GM12872 (cell line): ENCODE data around the gene DCXR.

ENCODE experiments used
- TF ChIP-seq, protein P1 (sequence below): IDR thresholded peaks from 3 replicates; pipeline ENCODE4 v1.5.1; 2011; ENCODE audit warnings: low read depth, mild to moderate bottlenecking, low read length, moderate library complexity; ENCODE audit not compliant: insufficient read depth

DCXR gene

DNA sequence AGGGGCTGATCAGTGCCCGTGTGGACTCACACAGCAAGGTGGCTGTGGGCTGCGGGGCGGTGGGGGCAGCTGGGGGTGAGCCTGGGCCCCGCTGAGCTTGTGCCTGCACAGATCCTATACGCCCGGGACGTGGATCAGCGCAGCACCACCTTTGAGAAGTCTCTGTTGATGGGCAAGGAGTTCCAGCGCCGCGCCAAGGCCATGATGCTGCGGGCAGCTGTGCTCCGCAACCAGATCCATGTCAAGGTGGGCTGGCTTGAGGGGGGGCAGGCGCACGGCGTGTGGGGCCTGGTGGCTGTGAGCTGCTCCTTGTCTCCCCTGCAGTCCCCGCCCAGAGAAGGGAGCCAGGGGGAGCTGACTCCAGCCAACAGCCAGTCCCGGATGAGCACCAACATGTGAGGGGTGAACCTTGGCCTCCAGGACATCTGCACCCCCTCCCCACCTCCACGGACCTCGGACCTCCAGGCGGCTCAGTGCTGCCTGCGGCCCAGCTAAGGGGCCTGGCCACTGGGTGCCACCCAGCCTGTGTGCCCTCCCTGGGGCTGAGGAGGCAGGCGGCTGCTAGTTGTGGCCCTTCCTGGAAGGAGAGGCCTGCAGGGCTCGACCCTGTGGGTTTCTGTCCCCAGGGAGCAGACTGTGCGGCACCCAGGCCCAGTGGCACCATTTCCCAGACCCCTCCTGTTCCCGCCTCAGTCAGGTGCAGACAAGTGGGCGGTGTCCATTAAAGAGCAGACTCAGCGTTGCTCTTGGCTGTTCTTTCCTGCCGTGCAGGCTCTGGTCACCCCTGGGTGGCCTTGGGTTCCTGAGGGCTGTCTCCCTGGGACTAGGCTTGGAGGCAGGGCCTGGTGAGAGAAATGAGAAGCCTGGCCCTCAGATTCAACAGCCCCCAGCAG lies 19.5 kb upstream of the DCXR start:
- TF ChIP-seq, protein P1, sequence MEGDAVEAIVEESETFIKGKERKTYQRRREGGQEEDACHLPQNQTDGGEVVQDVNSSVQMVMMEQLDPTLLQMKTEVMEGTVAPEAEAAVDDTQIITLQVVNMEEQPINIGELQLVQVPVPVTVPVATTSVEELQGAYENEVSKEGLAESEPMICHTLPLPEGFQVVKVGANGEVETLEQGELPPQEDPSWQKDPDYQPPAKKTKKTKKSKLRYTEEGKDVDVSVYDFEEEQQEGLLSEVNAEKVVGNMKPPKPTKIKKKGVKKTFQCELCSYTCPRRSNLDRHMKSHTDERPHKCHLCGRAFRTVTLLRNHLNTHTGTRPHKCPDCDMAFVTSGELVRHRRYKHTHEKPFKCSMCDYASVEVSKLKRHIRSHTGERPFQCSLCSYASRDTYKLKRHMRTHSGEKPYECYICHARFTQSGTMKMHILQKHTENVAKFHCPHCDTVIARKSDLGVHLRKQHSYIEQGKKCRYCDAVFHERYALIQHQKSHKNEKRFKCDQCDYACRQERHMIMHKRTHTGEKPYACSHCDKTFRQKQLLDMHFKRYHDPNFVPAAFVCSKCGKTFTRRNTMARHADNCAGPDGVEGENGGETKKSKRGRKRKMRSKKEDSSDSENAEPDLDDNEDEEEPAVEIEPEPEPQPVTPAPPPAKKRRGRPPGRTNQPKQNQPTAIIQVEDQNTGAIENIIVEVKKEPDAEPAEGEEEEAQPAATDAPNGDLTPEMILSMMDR: no peak

DNA sequence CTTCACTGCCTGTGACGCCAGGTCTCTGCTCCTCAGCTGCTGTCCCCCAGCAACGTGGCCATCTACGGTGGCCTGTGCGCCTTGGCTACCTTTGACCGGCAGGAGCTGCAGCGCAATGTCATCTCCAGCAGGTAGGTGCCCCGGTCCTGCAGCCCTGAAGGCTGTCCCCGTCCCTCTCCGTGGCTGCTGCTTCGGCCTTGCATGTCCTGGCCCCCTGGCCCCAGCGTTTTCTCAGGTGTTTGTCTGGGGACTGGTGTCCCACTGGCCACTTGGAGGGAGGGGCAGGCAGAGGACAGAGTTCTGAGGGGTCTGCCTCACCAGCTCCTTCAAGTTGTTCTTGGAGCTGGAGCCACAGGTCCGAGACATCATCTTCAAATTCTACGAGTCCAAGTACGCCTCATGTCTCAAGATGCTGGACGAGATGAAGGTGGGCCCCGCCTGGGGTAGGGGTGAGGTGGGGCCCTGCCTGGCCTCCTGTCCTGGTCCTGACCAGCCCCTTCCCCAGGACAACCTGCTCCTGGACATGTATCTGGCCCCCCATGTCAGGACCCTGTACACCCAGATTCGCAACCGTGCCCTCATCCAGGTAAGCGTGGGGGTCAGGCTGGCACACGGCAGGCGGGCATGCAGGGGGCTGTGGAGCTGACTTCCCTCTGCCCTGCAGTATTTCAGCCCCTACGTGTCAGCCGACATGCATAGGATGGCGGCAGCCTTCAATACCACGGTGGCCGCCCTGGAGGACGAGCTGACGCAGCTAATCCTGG lies 18.6 kb upstream of the DCXR start:
- TF ChIP-seq, protein P1: no peak

DNA sequence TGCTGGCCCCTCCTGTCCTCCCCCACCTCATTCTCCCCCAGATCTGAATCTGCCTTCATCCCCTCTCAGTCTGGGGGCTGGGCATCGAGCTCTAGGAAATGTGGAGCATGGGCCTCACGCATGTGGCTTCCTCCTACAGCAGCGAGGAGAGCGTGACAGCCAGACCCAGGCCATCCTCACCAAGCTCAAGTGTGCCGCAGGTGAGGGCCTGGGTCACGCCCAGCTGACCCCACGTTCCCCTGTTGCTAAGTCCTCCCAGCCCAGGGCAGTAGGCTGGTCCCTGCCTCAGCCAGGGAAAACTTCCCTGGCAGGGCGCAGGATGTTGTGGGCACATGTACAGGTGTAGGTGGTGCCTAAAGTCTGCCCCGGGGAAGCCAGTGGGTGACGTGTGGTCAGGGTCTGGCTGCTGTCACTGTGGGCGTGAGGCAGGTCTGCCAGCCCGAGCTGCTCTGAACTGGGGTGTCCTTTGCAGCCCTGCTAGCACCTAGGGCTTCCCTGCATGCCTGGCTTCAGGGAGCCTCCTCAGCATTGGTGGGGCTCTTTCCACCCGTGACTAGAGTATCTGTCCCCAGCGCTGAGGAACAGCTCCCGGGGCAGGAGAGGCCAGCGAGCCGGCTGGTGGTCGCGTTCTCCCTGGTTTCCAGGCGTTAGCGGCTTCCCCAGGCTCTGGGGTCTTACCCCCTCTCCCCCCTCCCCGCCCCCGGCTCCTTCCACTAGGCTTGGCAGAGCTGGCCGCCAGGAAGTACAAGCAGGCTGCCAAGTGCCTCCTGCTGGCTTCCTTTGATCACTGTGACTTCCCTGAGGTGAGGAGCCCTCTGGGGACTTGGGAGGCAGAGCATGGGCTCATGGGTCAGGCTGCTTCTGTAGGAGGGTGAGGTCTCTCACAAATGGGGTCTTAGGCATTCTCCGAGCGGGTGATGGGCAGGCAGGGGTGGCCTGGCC lies 17.8 kb upstream of the DCXR start:
- TF ChIP-seq, protein P1: no peak

DNA sequence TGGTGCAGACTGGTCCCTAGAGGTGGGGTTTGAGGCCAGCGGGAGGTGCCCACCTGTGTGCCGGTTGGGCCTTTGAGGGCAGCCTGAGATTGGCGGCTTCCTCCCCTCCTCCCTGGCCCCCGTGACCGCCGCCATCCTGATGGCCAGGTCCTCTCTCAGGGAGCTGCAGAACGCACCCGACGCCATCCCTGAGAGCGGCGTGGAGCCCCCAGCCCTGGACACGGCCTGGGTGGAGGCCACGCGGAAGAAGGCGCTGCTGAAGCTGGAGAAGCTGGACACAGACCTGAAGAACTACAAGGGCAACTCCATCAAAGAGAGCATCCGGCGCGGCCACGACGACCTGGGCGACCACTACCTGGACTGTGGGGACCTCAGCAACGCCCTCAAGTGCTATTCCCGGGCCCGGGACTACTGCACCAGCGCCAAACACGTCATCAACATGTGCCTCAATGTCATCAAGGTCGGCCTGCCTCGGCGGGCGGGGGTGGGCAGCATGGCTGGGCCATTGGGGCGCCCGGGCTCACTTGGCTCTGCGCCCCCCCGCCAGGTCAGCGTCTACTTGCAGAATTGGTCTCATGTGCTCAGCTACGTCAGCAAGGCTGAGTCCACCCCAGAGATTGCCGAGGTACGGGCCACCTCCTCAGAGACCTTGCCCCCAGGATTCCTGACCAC lies 17.0 kb upstream of the DCXR start:
- TF ChIP-seq, protein P1: no peak

DNA sequence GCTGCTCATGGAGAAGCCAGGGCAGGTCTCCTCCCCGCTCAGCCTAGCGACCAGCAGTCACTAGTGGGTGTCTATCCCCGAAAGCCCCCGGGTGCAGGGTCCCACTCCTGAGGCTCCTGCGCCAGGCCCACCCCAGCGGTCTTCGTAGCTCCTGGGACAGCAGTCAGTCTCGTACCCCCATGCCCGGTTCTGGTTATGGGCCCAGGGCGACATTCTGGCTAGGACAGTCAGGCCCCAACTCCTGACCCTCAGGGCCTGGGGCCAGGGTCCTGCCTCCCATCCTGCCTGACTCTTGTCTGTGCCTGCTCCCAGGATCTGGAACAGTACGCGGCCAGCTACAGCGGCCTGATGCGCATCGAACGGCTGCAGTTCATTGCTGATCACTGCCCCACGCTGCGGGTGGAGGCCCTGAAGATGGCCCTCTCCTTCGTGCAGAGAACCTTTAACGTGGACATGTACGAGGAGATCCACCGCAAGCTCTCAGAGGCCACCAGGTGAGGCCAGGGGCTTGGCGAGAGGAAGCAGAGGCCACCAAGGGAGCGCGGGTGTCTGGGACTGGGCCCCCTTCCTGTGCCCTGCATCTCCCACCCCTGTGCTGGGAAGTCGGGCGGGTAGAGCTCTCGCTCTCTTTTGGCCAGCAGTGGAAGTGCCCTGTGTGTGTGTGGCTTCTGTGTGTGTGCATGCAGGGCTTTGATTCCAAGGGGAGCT lies 16.2 kb upstream of the DCXR start:
- TF ChIP-seq, protein P1: no peak

DNA sequence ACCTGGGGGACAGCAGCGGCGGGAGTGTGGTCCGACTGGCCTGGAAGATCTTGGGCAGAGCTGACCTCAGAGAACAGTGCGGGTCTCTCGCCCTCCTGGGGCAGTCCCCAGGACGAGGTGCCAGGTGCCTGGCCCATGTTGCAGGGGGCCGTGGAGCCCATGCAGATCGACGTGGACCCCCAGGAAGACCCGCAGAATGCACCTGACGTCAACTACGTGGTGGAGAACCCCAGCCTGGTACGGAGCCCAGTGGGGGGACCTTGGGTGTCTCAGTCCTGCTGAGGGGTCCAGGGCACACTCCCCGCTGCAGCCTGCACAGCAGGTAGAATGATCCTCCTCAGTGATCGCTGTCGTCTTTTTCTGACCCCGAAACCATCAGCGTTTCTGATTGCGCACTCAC lies 15.6 kb upstream of the DCXR start:
- TF ChIP-seq, protein P1: no peak
